Muscle of leg (tissue), 11 donors: ENCODE results near the gene LNPEP. TPM values are rescaled to one million over a fixed set of nuclear protein-coding genes. Genes with fewer than 3 reads are reported as not detected.
"Not testable (repeated sequence)": the region's sequence is repeated elsewhere in the genome, so short reads cannot be mapped to it uniquely, and the experiment has no call there.

Experiments used
- DNase-seq: peaks from one replicate; pipeline ENCODE4 v3.0.0; 2013
- H3K27ac ChIP-seq: one replicate; pipeline ENCODE4 v1.5.1; 2013; ENCODE audit warnings: mild to moderate bottlenecking, low read length, control low read depth
- H3K27me3 ChIP-seq: one replicate; pipeline ENCODE4 v1.6.1; 2013; ENCODE audit warnings: low read length; ENCODE audit not compliant: control insufficient read depth, insufficient read depth
- H3K36me3 ChIP-seq: one replicate; pipeline ENCODE4 v1.6.1; 2013; ENCODE audit warnings: low read length; ENCODE audit not compliant: control insufficient read depth, insufficient read depth
- H3K4me1 ChIP-seq: one replicate; pipeline ENCODE4 v1.6.1; 2013; ENCODE audit warnings: low read length; ENCODE audit not compliant: control insufficient read depth, insufficient read depth
- H3K4me3 ChIP-seq: one replicate; pipeline ENCODE4 v1.5.1; 2013; ENCODE audit warnings: low read length, control low read depth
- H3K9me3 ChIP-seq: replicated peaks from 2 replicates; pipeline ENCODE4 v1.6.1; 2013; ENCODE audit warnings: low read depth, low read length; ENCODE audit not compliant: control insufficient read depth
- WGBS: methylation state at CpG from one replicate; pipeline ENCODE4 v1.1.5; 2013; ENCODE audit warnings: missing lambda C conversion rate; ENCODE audit not compliant: insufficient coverage; 5-methylcytosine and 5-hydroxymethylcytosine counted together
- polyA plus RNA-seq, 8 donors: library from polyadenylated mRNA; unstranded; fragments of 120-200 nt; gene quantifications; one replicate each; pipeline versions ENCODE4 v1.2.1 to v1.2.3, GENCODE V29; 2013; ENCODE audit warnings: inconsistent platforms in 1 of 8, low replicate concordance in 1 of 8; ENCODE audit not compliant: insufficient read length in 8 of 8, insufficient read depth in 1 of 8
- total RNA-seq: library from RNA; stranded (reverse); fragments of 120-200 nt; gene quantifications from one replicate; pipeline ENCODE4 v1.2.4, GENCODE V29; 2013

LNPEP gene
- total and polyA plus RNA-seq, 9 donors, result 12.3 to 33.8 (median 17.5) TPM

DNA sequence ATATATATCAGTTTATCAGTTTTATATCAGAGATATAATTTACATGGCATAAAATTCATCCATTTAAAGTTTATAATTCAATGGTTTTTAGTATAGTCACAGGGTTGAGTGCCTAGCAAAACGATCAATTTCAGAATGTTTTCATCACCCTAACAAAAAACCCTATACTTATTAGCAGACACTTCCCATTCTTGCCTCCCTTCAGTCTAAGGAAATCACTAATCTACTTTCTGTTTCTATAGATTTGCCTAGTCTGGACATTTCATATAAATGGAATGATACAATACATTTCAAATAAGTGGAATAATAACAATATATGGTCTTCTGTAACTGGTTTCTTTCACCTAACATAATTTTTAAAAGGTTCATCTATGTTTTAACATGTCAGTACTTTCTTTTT is 9.6 kb upstream of the LNPEP start:
- no peak overlapping the region for H3K4me3 ChIP-seq
- DNase-seq, result no peak
- WGBS, result no CpG with 5 or more reads among the region's 1 CpG
- no peaks in the 10 kb centered on the region for H3K27me3 ChIP-seq
- no peaks in the 10 kb centered on the region for H3K9me3 ChIP-seq
- no peak overlapping the region for H3K27ac ChIP-seq
- H3K4me1 ChIP-seq, result peaks cover 7% of the 10 kb centered on the region
- no peaks in the 10 kb centered on the region for H3K36me3 ChIP-seq

DNA sequence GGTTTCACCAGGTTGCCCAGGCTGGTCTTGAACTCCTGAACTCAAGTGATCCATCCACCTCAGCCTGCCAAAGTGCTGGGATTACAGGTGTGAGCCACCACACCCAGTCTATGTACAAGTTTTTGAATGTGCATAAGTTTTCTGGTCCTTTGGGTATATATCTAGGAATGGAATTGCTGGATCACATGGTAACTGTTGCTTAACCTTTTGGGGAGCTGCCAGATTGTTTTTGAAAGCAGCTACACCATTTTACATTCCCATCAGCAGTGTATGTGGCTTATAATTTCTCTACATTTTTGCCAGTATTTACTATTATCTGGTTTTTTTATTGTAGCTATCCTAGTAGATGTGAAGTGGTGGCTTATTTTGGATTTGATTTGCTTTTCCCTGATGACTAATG is 8.9 kb upstream of the LNPEP start:
- Histone ChIP-seq H3K4me3 (no peak overlapping the region), H3K4me1 (peaks cover 7% of the 10 kb centered on the region), H3K27me3 (no peaks in the 10 kb centered on the region), H3K36me3 (no peaks in the 10 kb centered on the region), H3K27ac (no peak overlapping the region), H3K9me3 (no peaks in the 10 kb centered on the region)
- DNase-seq, result no peak

DNA sequence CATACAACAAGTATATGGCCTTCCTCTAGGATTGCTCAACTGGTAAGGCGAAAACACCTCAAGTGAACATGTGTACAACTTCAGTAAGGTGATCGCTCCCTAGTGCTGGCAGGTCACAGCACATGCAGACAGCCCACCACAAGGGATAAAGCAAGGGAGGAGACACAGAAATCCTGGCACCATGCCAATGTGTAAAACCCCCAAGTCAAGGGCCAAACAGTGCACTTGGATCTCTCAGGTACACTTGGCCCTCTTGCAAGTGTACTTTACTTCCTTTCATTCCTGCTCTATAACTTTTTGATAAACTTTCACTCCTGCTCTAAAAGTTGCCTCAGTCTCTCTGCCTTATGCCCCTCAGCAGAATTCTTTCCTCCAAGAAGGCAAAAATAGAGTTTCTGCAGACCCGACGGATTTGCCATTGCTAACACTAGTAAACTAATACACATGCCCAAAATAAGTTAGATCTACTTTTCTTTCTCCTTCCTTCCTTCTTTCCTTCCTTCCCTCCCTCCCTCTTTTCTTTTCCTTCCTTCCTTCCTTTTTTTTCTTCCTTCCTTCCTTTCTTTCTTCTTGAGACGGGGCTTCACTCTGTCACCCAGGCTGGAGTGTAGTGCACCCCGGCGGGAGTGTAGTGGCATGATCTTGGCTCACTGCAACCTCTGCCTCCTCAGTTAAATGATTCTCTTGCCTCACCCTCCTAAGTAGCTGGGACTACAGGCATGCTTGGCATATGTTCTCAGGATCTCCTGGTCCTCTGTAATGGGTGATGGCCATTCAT is 6.8 kb upstream of the LNPEP start:
- Histone ChIP-seq H3K27me3 (no peaks in the 10 kb centered on the region), H3K27ac (no peak overlapping the region), H3K9me3 (no peaks in the 10 kb centered on the region), H3K4me1 (peaks cover 10% of the 10 kb centered on the region), H3K36me3 (no peaks in the 10 kb centered on the region), H3K4me3 (no peak overlapping the region)
- no peak for DNase-seq
- 77% methylated on average over 7 of the region's 7 CpGs for WGBS

DNA sequence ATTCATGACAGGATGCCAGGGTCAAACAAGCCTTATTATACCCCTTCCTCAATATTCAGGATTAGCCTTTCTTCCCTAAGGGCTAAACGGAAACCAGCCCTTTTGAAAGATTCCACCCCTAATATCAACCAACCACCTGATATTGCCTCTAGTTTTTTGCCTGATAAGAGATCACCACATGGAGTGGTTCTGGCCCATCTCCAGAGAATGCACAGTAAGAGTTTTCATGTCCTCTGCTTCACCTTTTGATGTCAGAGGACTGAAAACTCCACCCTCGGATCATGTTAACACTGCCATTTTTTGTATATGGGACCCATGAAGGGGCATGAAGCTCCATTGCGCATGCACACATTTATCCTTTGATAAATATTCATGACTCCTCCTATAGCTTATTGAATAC is 5.8 kb upstream of the LNPEP start:
- H3K36me3 ChIP-seq, result no peaks in the 10 kb centered on the region
- no peaks in the 10 kb centered on the region for H3K9me3 ChIP-seq
- peak; percentile 20 for DNase-seq
- H3K4me3 ChIP-seq, result no peak overlapping the region
- peaks cover 12% of the 10 kb centered on the region for H3K4me1 ChIP-seq
- peak overlapping the region; percentile 13 for H3K27ac ChIP-seq
- no peaks in the 10 kb centered on the region for H3K27me3 ChIP-seq
- whole genome bisulfite sequencing, result 88% methylated on average over 2 of the region's 3 CpGs

DNA sequence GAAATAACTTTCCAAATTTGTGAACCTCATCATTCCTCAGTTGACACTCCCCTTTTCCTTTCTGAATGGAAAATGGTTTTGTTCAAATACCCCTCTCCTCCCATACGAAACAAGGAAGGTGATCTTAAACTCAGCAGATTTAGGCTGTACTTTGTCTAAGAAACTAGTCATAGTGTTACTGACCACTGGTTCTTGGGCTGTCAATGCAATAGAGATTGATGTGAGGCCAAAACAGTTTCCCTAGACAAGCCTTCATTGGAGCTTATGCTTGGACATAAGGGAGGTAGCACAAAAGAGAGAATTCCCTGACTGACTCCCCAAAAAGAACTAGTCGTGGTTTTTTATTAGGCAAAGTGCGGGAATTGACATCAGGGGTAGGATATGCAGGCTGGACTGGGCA is 5.3 kb upstream of the LNPEP start:
- Histone ChIP-seq H3K27me3 (no peaks in the 10 kb centered on the region), H3K36me3 (no peaks in the 10 kb centered on the region), H3K27ac (no peak overlapping the region), H3K9me3 (no peaks in the 10 kb centered on the region), H3K4me1 (peaks cover 12% of the 10 kb centered on the region), H3K4me3 (no peak overlapping the region)
- 100% methylated on average over 1 of the region's 3 CpGs for WGBS
- no peak for DNase-seq

DNA sequence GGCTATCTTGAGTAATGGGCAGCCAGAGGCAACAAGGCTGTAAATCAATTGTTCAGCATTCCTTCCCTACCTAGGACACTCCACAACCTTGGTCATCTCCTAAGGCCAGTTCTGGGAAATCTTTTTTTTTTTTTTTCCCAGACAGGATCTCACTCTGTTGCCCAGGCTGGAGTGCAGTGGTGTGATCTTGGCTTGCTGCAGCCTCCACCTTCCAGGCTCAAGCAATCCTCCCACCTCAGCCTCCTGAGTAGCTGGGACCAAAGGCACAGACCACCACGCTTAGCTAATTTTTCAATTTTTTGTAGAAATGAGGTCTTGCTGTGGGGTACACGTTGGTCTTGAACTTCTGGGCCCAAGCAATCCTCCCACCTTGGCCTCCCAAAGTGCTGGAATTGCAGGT is 4.8 kb upstream of the LNPEP start:
- not testable (repeated sequence) for H3K27ac ChIP-seq, H3K27me3 ChIP-seq
- WGBS, result 63% methylated on average over 1 of the region's 2 CpGs

DNA sequence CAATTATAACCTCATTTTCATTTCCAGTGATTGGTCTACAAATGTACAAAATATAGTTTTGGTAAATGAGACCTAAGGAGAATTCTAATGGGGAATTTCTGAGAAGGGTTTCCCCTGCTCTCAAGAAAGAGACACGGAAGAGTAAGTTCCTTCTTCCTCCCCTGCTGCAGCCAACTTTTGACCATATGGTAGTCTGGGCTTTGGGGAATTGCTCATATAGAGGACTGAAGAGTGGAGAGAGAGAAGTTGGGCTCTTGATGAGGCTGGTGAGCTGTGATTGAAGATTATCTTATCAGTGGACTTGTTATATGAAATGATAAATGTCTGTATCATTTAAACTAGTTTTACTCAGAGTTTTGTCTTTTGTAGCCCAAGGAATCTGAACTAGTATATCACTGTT is 4.3 kb upstream of the LNPEP start:
- Histone ChIP-seq H3K4me3 (no peak overlapping the region), H3K27ac (no peak overlapping the region), H3K36me3 (no peaks in the 10 kb centered on the region), H3K27me3 (no peaks in the 10 kb centered on the region), H3K9me3 (no peaks in the 10 kb centered on the region), H3K4me1 (peaks cover 13% of the 10 kb centered on the region)
- DNase-seq, result peak; percentile 24
- no CpG with 5 or more reads among the region's 1 CpG for WGBS

More for the DNA sequence above, 4.8 kb upstream of the LNPEP start:
- H3K4me3 ChIP-seq, H3K36me3 ChIP-seq, DNase-seq, H3K9me3 ChIP-seq: not testable (repeated sequence)
- H3K4me1 ChIP-seq, result peaks cover 12% of the 10 kb centered on the region

DNA sequence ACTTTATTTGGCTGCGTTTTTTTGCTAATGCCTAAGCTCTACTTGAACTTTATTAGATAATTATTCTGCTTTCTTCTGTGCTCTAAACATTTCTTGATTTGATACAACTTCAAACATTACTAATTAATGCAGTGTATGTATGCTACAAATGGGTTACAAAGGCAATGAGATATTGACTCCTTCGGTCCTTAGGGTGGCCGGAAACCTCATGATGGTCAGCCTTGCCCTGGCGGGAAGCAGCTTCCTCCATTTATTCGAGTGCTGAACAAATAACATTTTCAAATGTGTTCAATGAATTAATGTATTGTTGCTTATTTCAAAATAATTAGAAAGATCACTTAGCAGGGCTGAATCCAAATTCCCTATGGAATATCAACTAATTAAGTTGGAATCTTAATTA is 3.9 kb upstream of the LNPEP start:
- no peak overlapping the region for H3K27ac ChIP-seq
- no peaks in the 10 kb centered on the region for H3K27me3 ChIP-seq
- no peaks in the 10 kb centered on the region for H3K9me3 ChIP-seq
- H3K4me3 ChIP-seq, result no peak overlapping the region
- peaks cover 16% of the 10 kb centered on the region for H3K4me1 ChIP-seq
- H3K36me3 ChIP-seq, result no peaks in the 10 kb centered on the region
- no peak for DNase-seq
- WGBS, result no CpG with 5 or more reads among the region's 5 CpGs

DNA sequence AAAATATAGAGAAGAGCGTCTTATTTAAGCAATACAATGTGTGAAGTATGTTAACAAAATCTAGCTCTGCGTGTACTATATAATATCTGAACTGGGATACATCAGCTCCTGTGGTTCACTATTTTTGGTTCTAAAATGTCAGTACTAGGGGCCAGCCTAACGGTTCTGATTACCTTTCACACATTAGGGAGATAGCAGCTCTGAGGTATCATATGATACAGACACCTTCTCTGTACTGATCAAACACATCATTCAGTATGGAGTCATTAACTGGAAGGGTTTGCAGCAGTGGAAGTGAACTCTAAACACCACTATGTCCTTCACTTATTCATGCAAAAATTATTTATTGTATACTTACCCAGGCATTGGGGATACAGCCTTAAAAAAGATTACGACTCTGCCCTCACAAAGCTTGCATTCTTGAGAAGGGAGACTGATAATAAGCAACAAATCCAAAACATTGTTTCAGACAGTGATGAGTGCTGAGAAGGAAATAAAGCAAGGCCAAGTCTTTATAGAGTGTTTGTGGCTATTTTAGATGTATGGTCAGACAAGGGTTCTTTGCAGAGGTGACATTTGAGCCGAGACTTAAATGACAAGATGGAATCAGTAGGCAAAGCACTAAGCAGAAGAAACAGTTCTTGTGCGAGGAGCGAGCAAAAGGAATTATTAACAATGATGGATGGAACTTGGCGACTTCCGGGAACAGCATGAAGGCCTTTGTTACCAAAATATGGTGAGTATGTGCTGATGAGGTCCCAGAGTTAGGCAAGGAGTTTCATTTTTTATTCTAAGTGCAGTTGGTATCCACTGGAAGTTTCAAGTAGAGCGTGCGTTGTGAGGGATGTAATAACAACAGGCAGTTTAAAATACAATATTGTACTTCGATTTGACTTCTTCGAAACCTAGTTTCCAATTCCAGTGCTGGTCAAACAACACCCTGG is 1.8 kb upstream of the LNPEP start:
- Histone ChIP-seq H3K9me3 (no peaks in the 10 kb centered on the region), H3K27me3 (no peaks in the 10 kb centered on the region), H3K36me3 (no peaks in the 10 kb centered on the region), H3K27ac (peak overlapping the region; percentile 95), H3K4me3 (peak overlapping the region; percentile 97), H3K4me1 (peaks cover 16% of the 10 kb centered on the region)
- 5% methylated on average over 6 of the region's 13 CpGs for WGBS
- DNase-seq, result peak; percentile 64
